A673 (cell line): Measurements from ENCODE around the gene PACRG.

Experiments
- CTCF ChIP-seq: fragments of 300-800, 200-600 bp; sonication (generic); conservative IDR thresholded peaks from 2 replicates; pipeline ENCODE4 v1.5.1; 2017; ENCODE audit warnings: low read depth, mild to moderate bottlenecking, antibody characterized with exemption, low read length, moderate library complexity, mixed read lengths
- EZH2 ChIP-seq: fragments of 200-600 bp; sonication (generic); IDR thresholded peaks from 2 replicates; pipeline ENCODE4 v1.6.1; 2017; ENCODE audit warnings: borderline replicate concordance, low read depth, mild to moderate bottlenecking, mixed read lengths, antibody characterized with exemption, low read length; ENCODE audit not compliant: poor library complexity, severe bottlenecking

GRCh38 chr6:163296835-163297519 lies 569.2 kb downstream of the PACRG start:
- TF ChIP-seq CTCF (no peak), EZH2 (no peak)
